ENCODE data around the gene ACAP3.

The ACAP3 gene

GRCh38 chr1:1344655-1345361, 37.1 kb upstream of the ACAP3 start:
- peak; percentile 26 to 30 for DNase-seq

DNA sequence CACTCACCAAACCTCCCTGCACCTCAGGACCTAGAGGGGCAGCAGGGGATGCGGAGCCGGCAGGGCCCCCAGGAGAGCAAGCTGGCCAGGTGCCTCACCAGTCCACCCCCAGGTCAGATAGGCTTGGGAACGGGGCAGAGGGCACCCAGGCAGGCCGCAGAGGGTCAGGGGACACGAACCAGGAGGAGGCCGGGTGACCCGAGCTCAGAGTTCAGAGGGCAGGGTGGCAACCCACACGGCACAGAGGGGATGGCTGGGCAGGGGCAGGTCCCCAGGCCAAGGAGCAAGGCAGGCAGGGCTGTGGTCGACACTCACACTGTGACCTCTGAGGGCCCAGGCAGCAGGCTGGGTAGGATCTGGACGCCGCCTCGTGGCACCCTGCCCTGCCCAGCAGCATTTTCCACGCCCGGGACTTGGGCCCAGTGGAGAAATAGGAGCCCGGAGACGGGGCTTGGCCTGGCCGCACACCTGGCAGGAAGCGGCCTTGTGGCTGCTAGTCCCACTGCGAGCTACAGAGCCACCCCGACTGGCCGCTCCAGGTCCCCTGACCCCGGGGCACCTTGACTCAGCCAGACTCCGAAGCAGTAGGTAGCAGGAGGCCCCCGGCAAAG, 36.2 kb upstream of the ACAP3 start:
- no peak for DNase-seq

GRCh38 chr1:1342584-1343115, 34.9 kb upstream of the ACAP3 start:
- no peak for DNase-seq

- DNase-seq, result no peak
Measured at GRCh38 chr1:1342061-1342562, 34.4 kb upstream of the ACAP3 start.

- DNase-seq, result no peak
Measured at GRCh38 chr1:1341549-1342021, 33.9 kb upstream of the ACAP3 start.

DNA sequence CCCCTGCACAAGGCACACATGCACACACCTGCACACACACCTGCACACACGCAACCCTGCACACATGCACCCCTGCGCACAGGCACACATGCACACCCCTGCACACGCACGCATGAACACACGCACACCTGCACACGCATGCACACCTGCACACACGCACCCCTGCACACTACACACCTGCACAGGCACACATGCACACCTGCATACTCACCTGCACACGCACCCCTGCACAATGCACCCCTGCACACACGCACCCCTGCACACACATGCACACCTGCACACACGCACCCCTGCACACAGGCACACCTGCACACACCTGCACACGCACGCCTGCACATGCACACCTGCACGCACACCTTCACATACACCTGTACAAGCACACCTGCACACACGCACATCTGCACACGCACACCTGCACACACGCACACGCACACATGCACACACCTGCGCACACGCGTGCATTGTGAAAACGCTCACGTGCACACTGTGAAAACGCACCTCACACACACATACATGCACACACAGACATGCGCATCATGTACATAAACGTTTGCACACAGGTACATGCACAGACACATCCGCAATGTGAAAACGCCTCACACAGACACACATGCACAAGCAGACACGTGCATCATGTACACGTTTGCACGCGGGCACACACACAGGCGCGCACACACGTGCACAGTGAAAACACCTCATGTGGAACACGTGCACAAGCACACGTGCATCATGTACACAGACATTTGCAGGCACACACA, 33.2 kb upstream of the ACAP3 start:
- no peak for DNase-seq

DNA sequence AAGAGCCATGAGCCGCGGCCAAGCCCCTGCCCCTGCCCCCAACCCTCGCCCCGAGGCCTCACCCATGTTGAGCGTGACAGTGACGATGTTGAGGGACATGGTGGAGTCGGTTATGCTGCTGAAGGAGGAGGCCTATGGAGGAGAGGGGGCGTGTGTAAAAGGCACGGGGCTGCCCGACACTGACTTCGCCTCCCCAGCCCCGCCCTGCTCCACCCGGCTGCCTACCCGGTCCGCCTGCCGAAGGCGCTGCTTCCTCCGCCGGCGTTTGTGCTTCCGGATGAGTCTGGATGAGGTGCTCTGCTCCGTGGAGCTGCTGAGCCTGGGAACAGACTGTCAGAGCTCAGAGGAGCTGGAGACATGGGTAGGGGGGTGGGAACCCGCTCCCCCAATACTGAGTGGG, 32.5 kb upstream of the ACAP3 start:
- DNase-seq, result no peak

- DNase-seq, result no peak
Measured at GRCh38 chr1:1338278-1338677, 30.5 kb upstream of the ACAP3 start.

DNA sequence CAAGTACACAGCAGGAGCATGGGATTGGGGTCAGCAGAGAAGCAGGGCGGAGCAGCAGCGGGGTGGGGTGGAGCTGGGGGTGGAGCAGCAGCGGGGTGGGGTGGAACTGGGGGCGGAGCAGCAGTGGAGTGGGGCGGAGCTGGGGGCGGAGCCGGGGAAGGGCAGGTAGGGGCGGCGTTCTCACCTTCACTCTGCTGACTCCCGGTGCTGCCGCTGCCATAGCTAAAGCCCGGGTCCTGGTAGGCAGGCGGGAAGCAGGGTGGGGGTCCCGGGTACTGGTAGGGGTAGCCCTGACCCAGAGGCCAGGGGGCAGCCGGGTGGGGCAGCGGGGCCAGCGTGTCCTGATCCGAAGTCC, 30.0 kb upstream of the ACAP3 start:
- DNase-seq, result no peak

- DNase-seq, result no peak
Measured at GRCh38 chr1:1336931-1337792, 29.4 kb upstream of the ACAP3 start.

DNA sequence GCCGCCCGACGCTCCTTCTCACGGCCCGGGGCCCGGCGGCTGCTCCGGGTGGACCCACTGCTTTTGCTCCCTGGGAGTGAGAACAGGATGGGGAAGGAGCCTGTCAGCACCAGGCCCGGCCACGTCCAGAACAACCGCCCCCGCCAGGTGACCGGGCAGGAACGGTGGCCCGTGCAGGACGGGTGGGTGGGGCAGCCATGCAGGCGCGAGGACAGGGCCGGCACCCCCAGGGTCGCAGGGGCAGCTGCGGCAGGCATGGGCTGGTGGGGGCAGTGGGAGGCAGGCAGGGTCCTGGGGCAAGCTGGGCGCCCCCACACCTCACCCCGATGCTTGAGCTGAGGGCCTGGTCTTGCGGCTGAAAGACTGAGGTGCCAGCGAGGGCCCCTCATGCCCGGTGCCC, 28.7 kb upstream of the ACAP3 start:
- no peak for DNase-seq

- DNase-seq, result no peak
Measured at GRCh38 chr1:1335792-1336248, 28.1 kb upstream of the ACAP3 start.

GRCh38 chr1:1335283-1335682, 27.6 kb upstream of the ACAP3 start:
- DNase-seq, result no peak

GRCh38 chr1:1334835-1335234, 27.1 kb upstream of the ACAP3 start:
- DNase-seq, result no peak

DNA sequence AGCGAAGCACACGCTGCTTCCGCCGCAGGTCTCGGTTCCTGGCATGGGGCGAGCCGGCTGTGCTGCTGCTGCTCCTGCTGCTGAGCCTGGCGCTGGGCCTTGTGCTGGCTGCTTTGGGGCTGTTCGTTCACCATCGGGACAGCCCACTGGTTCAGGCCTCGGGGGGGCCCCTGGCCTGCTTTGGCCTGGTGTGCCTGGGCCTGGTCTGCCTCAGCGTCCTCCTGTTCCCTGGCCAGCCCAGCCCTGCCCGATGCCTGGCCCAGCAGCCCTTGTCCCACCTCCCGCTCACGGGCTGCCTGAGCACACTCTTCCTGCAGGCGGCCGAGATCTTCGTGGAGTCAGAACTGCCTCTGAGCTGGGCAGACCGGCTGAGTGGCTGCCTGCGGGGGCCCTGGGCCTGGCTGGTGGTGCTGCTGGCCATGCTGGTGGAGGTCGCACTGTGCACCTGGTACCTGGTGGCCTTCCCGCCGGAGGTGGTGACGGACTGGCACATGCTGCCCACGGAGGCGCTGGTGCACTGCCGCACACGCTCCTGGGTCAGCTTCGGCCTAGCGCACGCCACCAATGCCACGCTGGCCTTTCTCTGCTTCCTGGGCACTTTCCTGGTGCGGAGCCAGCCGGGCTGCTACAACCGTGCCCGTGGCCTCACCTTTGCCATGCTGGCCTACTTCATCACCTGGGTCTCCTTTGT, 26.0 kb upstream of the ACAP3 start:
- no peak for DNase-seq

DNA sequence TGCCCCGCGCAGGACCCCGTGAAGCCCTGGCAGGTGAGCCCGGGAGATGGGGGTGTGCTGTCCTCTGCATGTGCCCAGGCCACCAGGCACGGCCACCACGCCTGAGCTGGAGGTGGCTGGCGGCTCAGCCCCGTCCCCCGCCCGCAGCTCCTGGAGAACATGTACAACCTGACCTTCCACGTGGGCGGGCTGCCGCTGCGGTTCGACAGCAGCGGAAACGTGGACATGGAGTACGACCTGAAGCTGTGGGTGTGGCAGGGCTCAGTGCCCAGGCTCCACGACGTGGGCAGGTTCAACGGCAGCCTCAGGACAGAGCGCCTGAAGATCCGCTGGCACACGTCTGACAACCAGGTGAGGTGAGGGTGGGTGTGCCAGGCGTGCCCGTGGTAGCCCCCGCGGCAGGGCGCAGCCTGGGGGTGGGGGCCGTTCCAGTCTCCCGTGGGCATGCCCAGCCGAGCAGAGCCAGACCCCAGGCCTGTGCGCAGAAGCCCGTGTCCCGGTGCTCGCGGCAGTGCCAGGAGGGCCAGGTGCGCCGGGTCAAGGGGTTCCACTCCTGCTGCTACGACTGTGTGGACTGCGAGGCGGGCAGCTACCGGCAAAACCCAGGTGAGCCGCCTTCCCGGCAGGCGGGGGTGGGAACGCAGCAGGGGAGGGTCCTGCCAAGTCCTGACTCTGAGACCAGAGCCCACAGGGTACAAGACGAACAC, 25.2 kb upstream of the ACAP3 start:
- DNase-seq, result no peak

- DNase-seq, result no peak
Measured at GRCh38 chr1:1332031-1332755, 24.5 kb upstream of the ACAP3 start.

DNA sequence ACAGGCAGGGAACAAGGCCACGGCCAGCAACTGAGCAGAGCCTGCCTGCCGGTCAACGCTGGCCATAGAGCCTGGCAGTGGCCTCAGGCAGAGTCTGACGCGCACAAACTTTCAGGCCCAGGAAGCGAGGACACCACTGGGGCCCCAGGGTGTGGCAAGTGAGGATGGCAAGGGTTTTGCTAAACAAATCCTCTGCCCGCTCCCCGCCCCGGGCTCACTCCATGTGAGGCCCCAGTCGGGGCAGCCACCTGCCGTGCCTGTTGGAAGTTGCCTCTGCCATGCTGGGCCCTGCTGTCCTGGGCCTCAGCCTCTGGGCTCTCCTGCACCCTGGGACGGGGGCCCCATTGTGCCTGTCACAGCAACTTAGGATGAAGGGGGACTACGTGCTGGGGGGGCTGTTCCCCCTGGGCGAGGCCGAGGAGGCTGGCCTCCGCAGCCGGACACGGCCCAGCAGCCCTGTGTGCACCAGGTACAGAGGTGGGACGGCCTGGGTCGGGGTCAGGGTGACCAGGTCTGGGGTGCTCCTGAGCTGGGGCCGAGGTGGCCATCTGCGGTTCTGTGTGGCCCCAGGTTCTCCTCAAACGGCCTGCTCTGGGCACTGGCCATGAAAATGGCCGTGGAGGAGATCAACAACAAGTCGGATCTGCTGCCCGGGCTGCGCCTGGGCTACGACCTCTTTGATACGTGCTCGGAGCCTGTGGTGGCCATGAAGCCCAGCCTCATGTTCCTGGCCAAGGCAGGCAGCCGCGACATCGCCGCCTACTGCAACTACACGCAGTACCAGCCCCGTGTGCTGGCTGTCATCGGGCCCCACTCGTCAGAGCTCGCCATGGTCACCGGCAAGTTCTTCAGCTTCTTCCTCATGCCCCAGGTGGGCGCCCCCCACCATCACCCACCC, 23.6 kb upstream of the ACAP3 start, which contains the start of gene TAS1R3:
Gene TAS1R3, plus strand, starts transcription at position 213 of the 898 bp plus-strand sequence. Its CDS starts 66 bp downstream, at position 279.
- peak in 1 of 2 experiments; percentile 34 for DNase-seq

Data from SHP77 (cell line).